ENCODE measurements around the gene CYP26C1.

CYP26C1 gene

GRCh38 chr10:93059975-93060886, at the start of gene CYP26C1:
TSS of gene CYP26C1 (plus strand) at chr10:93060798. CDS start at chr10:93061264, 466 bp downstream.
- H3K27ac ChIP-seq = no peak within 1 kb of the TSS
- TF ChIP-seq ZFX (IDR thresholded peaks at IDR 0.05) = no peak
- no peak for TF ChIP-seq CTCF (conservative IDR thresholded peaks at IDR 0.05)

GRCh38 chr10:93015722-93016121, 44.9 kb upstream of the CYP26C1 start:
- H3K27ac ChIP-seq = no peak overlapping the region
- TF ChIP-seq ZFX (IDR thresholded peaks at IDR 0.05) = no peak

GRCh38 chr10:93023013-93023650, 37.5 kb upstream of the CYP26C1 start:
- no peak overlapping the region for H3K27ac ChIP-seq
- TF ChIP-seq ZFX (IDR thresholded peaks at IDR 0.05) (no peak), CTCF (conservative IDR thresholded peaks at IDR 0.05) (no peak)

- H3K27ac ChIP-seq = no peak overlapping the region
- TF ChIP-seq CTCF (conservative IDR thresholded peaks at IDR 0.05) (no peak), ZFX (IDR thresholded peaks at IDR 0.05) (no peak)
Measured at GRCh38 chr10:93026072-93026471, 34.5 kb upstream of the CYP26C1 start.

- TF ChIP-seq ZFX (IDR thresholded peaks at IDR 0.05) (no peak), CTCF (conservative IDR thresholded peaks at IDR 0.05) (no peak)
- no peak overlapping the region for H3K27ac ChIP-seq
Measured at GRCh38 chr10:93027508-93027907, 33.1 kb upstream of the CYP26C1 start.

GRCh38 chr10:93028883-93029282, 31.7 kb upstream of the CYP26C1 start:
- TF ChIP-seq ZFX (IDR thresholded peaks at IDR 0.05) = no peak
- TF ChIP-seq CTCF (conservative IDR thresholded peaks at IDR 0.05) = no peak
- no peak overlapping the region for H3K27ac ChIP-seq

- TF ChIP-seq CTCF (conservative IDR thresholded peaks at IDR 0.05) = no peak
- TF ChIP-seq ZFX (IDR thresholded peaks at IDR 0.05) = no peak
- H3K27ac ChIP-seq = no peak overlapping the region
Measured at GRCh38 chr10:93030409-93030808, 30.2 kb upstream of the CYP26C1 start.

Data from C4-2B (cell line).